IPS-NIHi7 (cell line): ENCODE results near the gene SLC49A3.

ENCODE experiments used
- DNase-seq: peaks from one replicate; pipeline ENCODE4 v3.0.0; 2012; ENCODE audit warnings: mixed read lengths; ENCODE audit errors: extremely low spot score

SLC49A3 gene

DNA sequence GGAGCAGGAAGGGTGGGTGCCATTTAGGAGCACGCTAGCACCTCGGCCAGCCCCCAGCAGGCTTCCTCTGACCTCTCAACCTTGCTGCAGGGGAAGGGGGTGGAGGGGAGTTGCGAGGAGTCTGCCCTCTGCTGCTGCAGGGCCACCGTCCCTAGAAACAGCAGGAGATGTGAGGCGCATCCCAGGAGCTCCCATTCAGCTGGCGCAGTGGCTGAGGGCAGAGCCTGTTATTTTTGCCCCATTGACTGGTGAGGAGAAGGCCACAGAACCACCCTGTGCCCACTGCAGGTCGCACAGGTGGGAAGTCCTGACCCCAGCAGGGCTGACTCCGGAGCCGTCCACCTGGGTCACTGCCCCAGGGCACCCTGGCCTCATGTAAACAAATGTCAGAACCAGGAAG lies 55.5 kb downstream of the SLC49A3 start:
- no peak for DNase-seq

DNA sequence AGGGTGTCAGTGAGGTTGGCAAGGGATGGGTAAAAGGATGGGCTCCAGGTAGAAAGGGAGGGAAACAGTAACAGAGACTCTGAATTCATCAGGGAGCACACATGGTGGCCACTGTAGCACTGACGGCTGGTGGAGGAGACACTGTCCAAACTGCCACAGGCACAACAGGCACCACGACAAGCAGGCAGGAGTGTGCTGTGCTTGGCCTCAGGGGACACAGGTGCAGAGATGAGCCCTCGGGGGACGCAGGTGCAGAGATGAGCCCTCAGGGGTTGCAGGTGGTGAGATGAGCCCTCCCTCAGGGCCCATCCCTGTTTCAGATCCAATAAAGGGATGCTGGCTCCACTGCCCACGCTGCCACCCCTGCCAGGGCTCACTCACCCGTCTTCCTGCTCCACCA lies 56.0 kb downstream of the SLC49A3 start:
- DNase-seq = no peak

DNA sequence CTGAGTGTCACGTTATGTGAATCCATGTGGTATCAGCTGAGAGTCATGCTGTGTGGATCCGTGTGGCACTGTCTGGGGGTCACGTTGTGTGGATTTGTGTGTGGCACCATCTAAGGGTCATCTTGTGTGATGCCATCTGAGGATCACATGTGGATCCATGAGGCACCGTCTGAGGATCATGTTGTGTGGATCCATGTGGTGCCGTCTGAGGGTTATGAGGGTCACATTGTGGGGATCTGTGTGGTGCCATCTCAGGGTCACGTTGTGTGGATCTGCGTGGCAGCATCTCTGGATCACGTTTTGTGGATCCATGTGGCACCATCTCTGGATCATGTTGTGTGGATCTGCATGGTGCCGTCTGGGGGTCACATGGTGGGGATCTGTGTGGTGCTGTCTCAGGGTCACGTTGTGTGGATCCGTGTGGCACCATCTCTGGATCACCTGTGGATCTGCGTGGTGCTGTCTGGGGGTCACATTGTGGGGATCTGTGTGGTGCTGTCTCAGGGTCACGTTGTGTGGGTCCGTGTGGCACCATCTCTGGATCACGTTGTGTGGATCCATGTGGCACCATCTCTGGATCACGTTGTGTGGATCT lies 56.7 kb downstream of the SLC49A3 start:
- no peak for DNase-seq
